HG02870 (cell line): ENCODE measurements around the gene FZD7.

Experiments used
- ATAC-seq: cut with Tn5 transposase; IDR thresholded peaks from one replicate; pipeline ENCODE4 v1.9.1; 2021; ENCODE audit warnings: mild to moderate bottlenecking, moderate library complexity; ENCODE audit not compliant: unreplicated experiment

Gene FZD7

GRCh38 chr2:202036601-202037037 lies 3.0 kb downstream of the FZD7 start:
- no peak for ATAC-seq

GRCh38 chr2:202037086-202037485 lies 3.4 kb downstream of the FZD7 start:
- no peak for ATAC-seq

GRCh38 chr2:202038471-202039277 lies 5.0 kb downstream of the FZD7 start:
- ATAC-seq: no peak

- no peak for ATAC-seq
Measured at GRCh38 chr2:202039278-202040078, 5.8 kb downstream of the FZD7 start.

GRCh38 chr2:202040079-202040844 lies 6.6 kb downstream of the FZD7 start:
- no peak for ATAC-seq

GRCh38 chr2:202042444-202042843 lies 8.8 kb downstream of the FZD7 start:
- ATAC-seq: no peak

GRCh38 chr2:202043475-202043874 lies 9.8 kb downstream of the FZD7 start:
- no peak for ATAC-seq

GRCh38 chr2:202044777-202045176 lies 11.1 kb downstream of the FZD7 start:
- no peak for ATAC-seq

- no peak for ATAC-seq
Measured at GRCh38 chr2:202046572-202046971, 12.9 kb downstream of the FZD7 start.

GRCh38 chr2:202049092-202049728 lies 15.6 kb downstream of the FZD7 start:
- ATAC-seq: no peak

- ATAC-seq: no peak
Measured at GRCh38 chr2:202049840-202050239, 16.2 kb downstream of the FZD7 start.

GRCh38 chr2:202050652-202051051 lies 17.0 kb downstream of the FZD7 start:
- ATAC-seq: no peak

GRCh38 chr2:202051499-202052161 lies 18.0 kb downstream of the FZD7 start:
- no peak for ATAC-seq

GRCh38 chr2:202052235-202052634 lies 18.6 kb downstream of the FZD7 start:
- ATAC-seq: no peak

GRCh38 chr2:202054679-202055078 lies 21.0 kb downstream of the FZD7 start:
- ATAC-seq: no peak

GRCh38 chr2:202056611-202057010 lies 23.0 kb downstream of the FZD7 start:
- ATAC-seq: no peak

GRCh38 chr2:202060218-202060617 lies 26.6 kb downstream of the FZD7 start:
- no peak for ATAC-seq

GRCh38 chr2:202061695-202062094 lies 28.0 kb downstream of the FZD7 start:
- ATAC-seq: no peak

GRCh38 chr2:202064171-202064880 lies 30.7 kb downstream of the FZD7 start:
- ATAC-seq: no peak

- ATAC-seq: no peak
Measured at GRCh38 chr2:202064881-202065230, 31.2 kb downstream of the FZD7 start.
